Duodenal mucosa (tissue), 2 donors: ENCODE results near the gene CYP1B1.
A peak's percentile ranks its signal among the peaks of the same experiment; 100 is the strongest.

ENCODE experiments used
- H3K27ac ChIP-seq: one replicate; pipeline ENCODE4 v1.7.0; 2013; ENCODE audit warnings: low read depth, low read length
- H3K27me3 ChIP-seq, 2 donors: one replicate each; pipeline ENCODE4 v1.7.0; 2013; ENCODE audit warnings: low read length in 2 of 2, control low read depth in 1 of 2; ENCODE audit not compliant: insufficient read depth in 2 of 2, control insufficient read depth in 1 of 2
- H3K36me3 ChIP-seq, 2 donors: one replicate each; pipeline ENCODE4 v1.7.0; 2013; ENCODE audit warnings: low read length in 2 of 2, control low read depth in 1 of 2; ENCODE audit not compliant: insufficient read depth in 2 of 2, control insufficient read depth in 1 of 2
- H3K4me1 ChIP-seq, 2 donors: one replicate each; pipeline ENCODE4 v1.7.0; 2013; ENCODE audit warnings: low read length in 2 of 2, control low read depth in 1 of 2; ENCODE audit not compliant: insufficient read depth in 2 of 2, control insufficient read depth in 1 of 2
- H3K4me3 ChIP-seq, 2 donors: one replicate each; pipeline ENCODE4 v1.7.0; 2013; ENCODE audit warnings: low read length in 2 of 2, low read depth in 1 of 2
- H3K9ac ChIP-seq, 2 donors: one replicate each; pipeline ENCODE4 v1.7.0; 2013; ENCODE audit warnings: low read length in 2 of 2, low read depth in 1 of 2
- H3K9me3 ChIP-seq, 2 donors: one replicate each; pipeline ENCODE4 v1.7.0; 2013; ENCODE audit warnings: low read length in 2 of 2, control low read depth in 1 of 2; ENCODE audit not compliant: control insufficient read depth in 1 of 2

Gene CYP1B1

GRCh38 chr2:38076152-38076709 lies 280 bp upstream of the CYP1B1 start:
- peaks cover 20 to 22% of the 10 kb centered on the region in 2 donors for H3K27me3 ChIP-seq
- peak overlapping the region; percentile 55 for H3K27ac ChIP-seq
- H3K4me1 ChIP-seq, result peaks cover 4 to 20% of the 10 kb centered on the region in 2 donors
- H3K36me3 ChIP-seq, result no peaks in the 10 kb centered on the region
- H3K9me3 ChIP-seq, result no peaks in the 10 kb centered on the region
- H3K9ac ChIP-seq, result no peak overlapping the region
- H3K4me3 ChIP-seq, result peak overlapping the region; percentile 67

GRCh38 chr2:38074764-38075506 lies 1.0 kb downstream of the CYP1B1 start:
- H3K27ac ChIP-seq, result peak overlapping the region; percentile 28
- peaks cover 20 to 22% of the 10 kb centered on the region in 2 donors for H3K27me3 ChIP-seq
- no peak overlapping the region for H3K9ac ChIP-seq
- no peaks in the 10 kb centered on the region for H3K36me3 ChIP-seq
- peaks cover 4 to 20% of the 10 kb centered on the region in 2 donors for H3K4me1 ChIP-seq
- peak overlapping the region; percentile 67 for H3K4me3 ChIP-seq
- H3K9me3 ChIP-seq, result no peaks in the 10 kb centered on the region

DNA sequence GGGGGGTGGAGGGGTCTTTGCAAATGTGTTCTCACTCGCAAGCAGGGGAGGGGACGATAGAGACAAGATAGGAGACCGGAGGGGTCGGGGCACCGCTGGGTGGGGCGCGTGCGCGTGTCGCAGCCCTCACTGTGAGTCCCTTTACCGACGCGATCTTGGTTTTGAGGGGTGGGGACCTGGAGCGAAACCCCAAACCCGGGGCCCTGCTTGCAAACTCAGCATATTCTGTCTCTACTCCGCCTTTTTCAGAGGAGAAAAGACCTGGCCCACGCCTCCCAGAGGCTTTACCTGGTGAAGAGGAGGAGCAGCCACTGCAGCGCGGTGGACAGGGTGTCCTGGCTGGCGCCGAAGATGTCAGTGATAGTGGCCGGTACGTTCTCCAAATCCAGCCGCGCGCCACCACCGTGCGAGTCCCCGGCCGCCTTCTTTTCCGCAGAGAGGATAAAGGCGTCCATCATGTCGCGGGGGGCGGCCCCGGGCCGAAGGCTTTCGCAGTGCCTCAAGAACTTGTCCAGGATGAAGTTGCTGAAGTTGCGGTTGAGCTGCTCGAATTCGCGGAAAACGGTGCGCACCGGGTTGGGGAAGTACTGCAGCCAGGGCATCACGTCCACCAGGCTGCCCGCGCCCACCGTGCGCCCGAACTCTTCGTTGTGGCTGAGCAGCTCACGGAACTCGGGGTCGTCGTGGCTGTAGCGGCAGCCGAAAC lies 1.7 kb downstream of the CYP1B1 start:
- Histone ChIP-seq H3K36me3 (no peaks in the 10 kb centered on the region), H3K27ac (no peak overlapping the region), H3K4me1 (peaks cover 4 to 20% of the 10 kb centered on the region in 2 donors), H3K27me3 (peaks cover 20 to 22% of the 10 kb centered on the region in 2 donors), H3K9me3 (no peaks in the 10 kb centered on the region), H3K4me3 (peak overlapping the region in 1 of 2 donors; percentile 21), H3K9ac (no peak overlapping the region)

- peaks cover 20 to 22% of the 10 kb centered on the region in 2 donors for H3K27me3 ChIP-seq
- H3K36me3 ChIP-seq, result no peaks in the 10 kb centered on the region
- no peak overlapping the region for H3K27ac ChIP-seq
- H3K9ac ChIP-seq, result no peak overlapping the region
- no peaks in the 10 kb centered on the region for H3K9me3 ChIP-seq
- H3K4me1 ChIP-seq, result peaks cover 4 to 20% of the 10 kb centered on the region in 2 donors
- H3K4me3 ChIP-seq, result no peak overlapping the region
Observed at GRCh38 chr2:38073211-38074057, 2.5 kb downstream of the CYP1B1 start.

DNA sequence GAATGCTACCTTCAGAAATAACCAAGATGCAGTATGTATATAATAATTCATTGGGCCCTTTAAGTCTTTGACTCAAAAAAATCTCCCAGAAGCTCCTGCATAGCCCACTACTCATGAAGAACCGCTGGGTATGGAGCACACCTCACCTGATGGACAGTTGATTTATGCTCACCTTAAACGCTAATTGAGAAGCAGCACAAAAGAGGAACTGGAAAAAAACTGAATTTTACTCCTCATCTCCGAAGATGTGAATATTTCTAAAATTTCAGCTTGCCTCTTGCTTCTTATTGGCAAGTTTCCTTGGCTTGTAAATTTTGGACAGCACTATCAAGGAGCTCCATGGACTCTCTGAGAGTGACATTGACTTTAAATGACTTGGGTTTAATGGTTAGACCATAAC lies 5.5 kb downstream of the CYP1B1 start:
- no peak overlapping the region for H3K27ac ChIP-seq
- no peaks in the 10 kb centered on the region for H3K36me3 ChIP-seq
- peaks cover 14 to 15% of the 10 kb centered on the region in 2 donors for H3K27me3 ChIP-seq
- H3K9me3 ChIP-seq, result no peaks in the 10 kb centered on the region
- no peak overlapping the region for H3K4me3 ChIP-seq
- peaks cover 0 to 4% of the 10 kb centered on the region in 2 donors for H3K4me1 ChIP-seq
- no peak overlapping the region for H3K9ac ChIP-seq

GRCh38 chr2:38068234-38068633 lies 7.7 kb downstream of the CYP1B1 start:
- H3K36me3 ChIP-seq, result no peaks in the 10 kb centered on the region
- no peaks in the 10 kb centered on the region for H3K27me3 ChIP-seq
- H3K4me1 ChIP-seq, result no peaks in the 10 kb centered on the region
- H3K27ac ChIP-seq, result no peak overlapping the region
- no peaks in the 10 kb centered on the region for H3K9me3 ChIP-seq
- no peak overlapping the region for H3K9ac ChIP-seq
- H3K4me3 ChIP-seq, result no peak overlapping the region

DNA sequence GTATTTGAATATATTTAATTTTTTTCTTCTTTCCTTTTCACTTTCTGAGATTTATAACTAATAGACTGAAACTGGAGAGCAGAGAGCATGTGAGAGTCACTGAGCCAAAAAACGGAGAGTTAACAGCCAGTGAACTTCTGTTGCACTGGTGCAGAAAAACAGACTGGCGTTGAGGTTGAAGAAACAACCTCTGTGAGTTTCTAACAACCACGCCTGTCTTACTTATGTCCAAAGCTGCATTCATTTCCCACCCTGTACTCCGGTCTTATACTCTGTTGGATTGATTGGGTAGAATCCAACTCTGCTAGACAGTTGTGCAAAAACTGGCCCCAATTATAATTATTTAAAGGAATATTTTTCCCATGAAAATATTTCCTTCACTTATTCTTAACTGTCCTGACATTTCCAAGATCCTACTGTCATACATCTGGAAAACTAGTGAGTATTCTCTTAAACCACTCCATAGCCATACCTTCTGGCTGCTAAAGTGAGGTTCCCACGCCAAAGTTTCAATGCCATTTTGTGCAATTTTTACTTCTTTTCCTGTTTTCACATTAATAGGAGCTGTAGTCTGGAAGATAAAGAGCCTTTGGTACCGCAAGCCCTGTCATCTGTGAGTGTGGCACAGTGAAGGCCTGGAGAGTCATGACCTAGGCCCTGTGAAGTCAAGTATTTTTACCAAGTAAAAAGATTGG lies 9.4 kb downstream of the CYP1B1 start:
- no peaks in the 10 kb centered on the region for H3K36me3 ChIP-seq

GRCh38 chr2:38065502-38066135 lies 10.3 kb downstream of the CYP1B1 start:
- H3K27me3 ChIP-seq, result no peaks in the 10 kb centered on the region
- H3K9me3 ChIP-seq, result no peaks in the 10 kb centered on the region
- H3K27ac ChIP-seq, result no peak overlapping the region

More for the DNA sequence above, 9.4 kb downstream of the CYP1B1 start:
- H3K4me3 ChIP-seq, result no peak overlapping the region
- no peaks in the 10 kb centered on the region for H3K4me1 ChIP-seq
- no peak overlapping the region for H3K27ac ChIP-seq
- H3K9me3 ChIP-seq, result no peaks in the 10 kb centered on the region
- no peaks in the 10 kb centered on the region for H3K27me3 ChIP-seq
- no peak overlapping the region for H3K9ac ChIP-seq

GRCh38 chr2:38064801-38065501 lies 11.0 kb downstream of the CYP1B1 start:
- Histone ChIP-seq H3K27ac (no peak overlapping the region), H3K9ac (no peak overlapping the region), H3K4me1 (no peaks in the 10 kb centered on the region), H3K36me3 (no peaks in the 10 kb centered on the region), H3K4me3 (no peak overlapping the region), H3K27me3 (no peaks in the 10 kb centered on the region), H3K9me3 (no peaks in the 10 kb centered on the region)

More at GRCh38 chr2:38065502-38066135, 10.3 kb downstream of the CYP1B1 start:
- Histone ChIP-seq H3K4me1 (no peaks in the 10 kb centered on the region), H3K36me3 (no peaks in the 10 kb centered on the region), H3K9ac (no peak overlapping the region), H3K4me3 (no peak overlapping the region)
